K562 (cell line): ENCODE measurements around the gene SERGEF. TPM values are rescaled to one million over a fixed set of nuclear protein-coding genes. Genes with fewer than 3 reads are reported as not detected.

ENCODE experiments used
- ATAC-seq: fragments of 200-7000 bp; cut with Tn5 transposase; 3 replicates; pipeline ENCODE4 v1.9.1; 2020; ENCODE audit warnings: moderate library complexity
- BruUV-seq: library from RNA; stranded (reverse); fragments of 400-500 nt; replicated peaks from 2 replicates; lab custom pipeline; 2021; lab: Mats Ljungman, UMichigan
- CTCF ChIA-PET: fragments of 300-600 bp; formaldehyde crosslinking; extraction: SDS; loops from one replicate; lab custom pipeline; 2021; ENCODE audit warnings: low intra/inter-chr PET ratio; lab: Yijun Ruan, JAX
- POLR2A ChIA-PET: fragments of 300-600, 350-650 bp; sonication (Branson Sonifier 250); formaldehyde crosslinking; extraction: SDS; loops from one replicate; lab custom pipeline; 2021; ENCODE audit warnings: antibody characterized with exemption, inconsistent platforms; lab: Yijun Ruan, JAX
- DNase-seq, 4 experiments: peaks; one replicate each; pipeline versions ENCODE4 v3.0.0 to v3.0.0-alpha.2; 2011 to 2018; ENCODE audit warnings: low spot score in 3 of 4, mixed read lengths in 3 of 4; ENCODE audit errors: extremely low read depth in 1 of 4
- FAIRE-seq: peaks from 2 replicates; lab custom pipeline; 2011; peaks lifted over from hg19 to GRCh38; lab: Jason Lieb, UNC
- H2AFZ ChIP-seq: 2 replicates; pipeline ENCODE4 v1.6.0; 2011; ENCODE audit warnings: low read depth, low read length, control low read depth, inconsistent platforms
- H3K27ac ChIP-seq: fragments of 200-600 bp; 3 replicates; pipeline ENCODE4 v1.8.0; 2011; ENCODE audit warnings: low read depth, mild to moderate bottlenecking, control low read depth, inconsistent platforms, low read length, moderate library complexity, mixed read lengths; ENCODE audit errors: extremely low read depth
- H3K27me3 ChIP-seq, 2 experiments: fragments of 300-600 bp in 1 of 2; 2 replicates in 1 of 2; 3 replicates in 1 of 2; pipeline versions ENCODE4 v1.6.0 to v1.8.0; 2011; ENCODE audit warnings: inconsistent platforms in 2 of 2, low read length in 2 of 2, mild to moderate bottlenecking in 1 of 2, mixed read lengths in 1 of 2, moderate library complexity in 1 of 2; ENCODE audit not compliant: control insufficient read depth in 2 of 2, insufficient read depth in 2 of 2
- H3K36me3 ChIP-seq: fragments of 300-600 bp; 3 replicates; pipeline ENCODE4 v1.8.0; 2011; ENCODE audit warnings: mild to moderate bottlenecking, low read length, inconsistent platforms; ENCODE audit not compliant: control insufficient read depth, insufficient read depth
- H3K4me1 ChIP-seq, 2 experiments: fragments of 200-600 bp in 1 of 2; replicated peaks in 1 of 2; 2 replicates in 1 of 2; 3 replicates in 1 of 2; pipeline versions ENCODE4 v1.5.1 to v1.8.0; 2011; ENCODE audit warnings: inconsistent platforms in 2 of 2, low read length in 2 of 2, mild to moderate bottlenecking in 1 of 2, mixed read lengths in 1 of 2, moderate library complexity in 1 of 2; ENCODE audit not compliant: control insufficient read depth in 2 of 2, insufficient read depth in 2 of 2
- H3K4me2 ChIP-seq: 2 replicates; pipeline ENCODE4 v1.6.1; 2011; ENCODE audit warnings: low read length, control low read depth, inconsistent platforms, mixed read lengths; ENCODE audit not compliant: insufficient read depth
- H3K4me3 ChIP-seq: fragments of 200-600 bp; sonication (generic), shearing (Covaris generic); 2 replicates; pipeline ENCODE4 v1.5.1; 2016; ENCODE audit warnings: control low read depth, inconsistent platforms
- H3K79me2 ChIP-seq: fragments of 200-600 bp; 3 replicates; pipeline ENCODE4 v1.8.0; 2011; ENCODE audit warnings: low read length, inconsistent platforms; ENCODE audit not compliant: control insufficient read depth, insufficient read depth
- H3K9ac ChIP-seq, 2 experiments: 2 replicates each; pipeline versions ENCODE4 v1.6.0 to v1.6.1; 2011; ENCODE audit warnings: low read depth in 2 of 2, low read length in 2 of 2, control low read depth in 1 of 2, inconsistent platforms in 1 of 2, mild to moderate bottlenecking in 1 of 2, mixed read lengths in 1 of 2; ENCODE audit not compliant: insufficient read depth in 1 of 2
- H3K9me1 ChIP-seq: one replicate; pipeline ENCODE4 v1.6.0; 2011; ENCODE audit warnings: inconsistent platforms, mild to moderate bottlenecking, low read length, moderate library complexity; ENCODE audit not compliant: control insufficient read depth, insufficient read depth
- H3K9me3 ChIP-seq: replicated peaks from 2 replicates; pipeline ENCODE4 v1.5.1; 2011; ENCODE audit warnings: low read depth, low read length, inconsistent platforms; ENCODE audit not compliant: control insufficient read depth, insufficient read depth
- H4K20me1 ChIP-seq: replicated peaks from 2 replicates; pipeline ENCODE4 v1.6.1; 2011; ENCODE audit warnings: low read length, inconsistent platforms, mixed read lengths; ENCODE audit not compliant: control insufficient read depth, insufficient read depth
- KDM2B ChIP-seq: fragments of 250-450 bp; sonication (Bioruptor Pico); IDR thresholded peaks from 2 replicates; pipeline ENCODE4 v1.8.0; 2021; ENCODE audit warnings: mild to moderate bottlenecking, moderate library complexity
- PRMT5 ChIP-seq: sonication (generic); formaldehyde crosslinking; IDR thresholded peaks from 2 replicates; pipeline ENCODE4 v1.5.0; 2020; ENCODE audit warnings: missing genetic modification reagents
- SMARCE1 ChIP-seq: fragments of 450-650 bp; IDR thresholded peaks from 2 replicates; pipeline ENCODE4 v1.7.1; 2016; ENCODE audit warnings: mild to moderate bottlenecking
- SP1 ChIP-seq: sonication (generic); formaldehyde crosslinking; IDR thresholded peaks from 2 replicates; pipeline ENCODE4 v1.8.1; 2022; ENCODE audit warnings: mild to moderate bottlenecking, missing genetic modification reagents
- ZNF253 ChIP-seq: fragments of 250-450 bp; sonication (Bioruptor Pico); conservative IDR thresholded peaks from 2 replicates; pipeline ENCODE4 v1.6.1; 2021; ENCODE audit warnings: mild to moderate bottlenecking
- WGBS: fragments of 100-300 bp; shearing (Covaris generic); methylation state at CpG from one replicate; pipeline ENCODE4 v1.1.6; 2016; ENCODE audit warnings: low coverage, mixed read lengths; ENCODE audit not compliant: insufficient coverage; ENCODE audit errors: missing lambda C conversion rate; 5-methylcytosine and 5-hydroxymethylcytosine counted together
- in situ Hi-C: fragments of 300-500 bp; cut with MboI; formaldehyde crosslinking; loops from 4 replicates; pipeline ENCODE4 v1.15.0; 2018; ENCODE audit warnings: inconsistent platforms, mixed read lengths
- intact Hi-C: fragments of 100-400 bp; cut with micrococcal nuclease; formaldehyde crosslinking; loops from 2 replicates; pipeline ENCODE4 v1.14.2; 2022
- polyA plus RNA-seq, 8 experiments: library from polyadenylated mRNA; depleted of rRNA in 4 of 8; stranded (reverse) in 5 of 8; unstranded in 3 of 8; fragments of >200 nt; fragmentation: Nextera tagmentation in 2 of 8; fragmentation: Illumina TruSeq in 1 of 8; extraction: Ambion mirVana in 2 of 8; extraction: Trizol in 1 of 8; gene quantifications; 2 replicates each; pipeline versions ENCODE4 v1.2.1 to v1.2.3, GENCODE V29; 2011 to 2014; ENCODE audit warnings: inconsistent platforms in 1 of 8, missing spikeins in 1 of 8
- total RNA-seq, 7 experiments: library from RNA; depleted of rRNA in 6 of 7; stranded (reverse); fragments of >200 nt in 6 of 7; fragmentation: Illumina TruSeq in 2 of 7; extraction: Trizol in 2 of 7; gene quantifications; 2 replicates each; pipeline versions ENCODE4 v1.2.1 to v1.2.3, GENCODE V29; 2011 to 2021; ENCODE audit warnings: low replicate concordance in 1 of 7
- TF ChIP-seq, protein P1 (sequence below): fragments of 250-450 bp; sonication (Bioruptor Pico); IDR thresholded peaks from 2 replicates; pipeline ENCODE4 v1.4.0; 2020; ENCODE audit warnings: mild to moderate bottlenecking, moderate library complexity
- TF ChIP-seq, protein P2 (sequence below): fragments of 450-650 bp; IDR thresholded peaks from 2 replicates; pipeline ENCODE4 v1.6.1; 2016

Gene SERGEF
- total and polyA plus RNA-seq, 9 of the 15 experiments (the other 6 are each of a cell fraction or from before 2014, with no cell fraction given): 10.2 to 28.0 (median 19.9) TPM

DNA sequence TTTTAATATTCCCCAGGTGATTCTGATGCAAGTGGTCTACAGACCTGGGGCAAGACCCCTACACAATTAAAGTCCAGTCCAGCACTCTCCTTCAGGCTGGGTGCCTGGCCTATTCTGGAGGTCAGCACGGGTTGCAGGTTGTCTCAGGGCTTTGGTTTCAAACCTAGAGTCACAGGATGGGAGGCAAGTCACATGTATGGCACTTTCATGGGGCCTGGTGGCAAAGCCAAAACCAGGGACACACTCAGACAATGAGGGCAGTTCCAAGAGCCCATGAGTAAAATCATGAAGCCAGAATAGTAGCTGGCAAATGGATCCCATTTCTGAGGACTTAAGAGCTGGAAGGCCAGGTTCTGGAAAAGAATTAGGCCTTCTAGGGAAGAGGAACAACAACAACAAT, 181.6 kb downstream of the SERGEF start (continued):
- TF ChIP-seq ZNF253 (CRISPR knock-in tag): no peak

DNA sequence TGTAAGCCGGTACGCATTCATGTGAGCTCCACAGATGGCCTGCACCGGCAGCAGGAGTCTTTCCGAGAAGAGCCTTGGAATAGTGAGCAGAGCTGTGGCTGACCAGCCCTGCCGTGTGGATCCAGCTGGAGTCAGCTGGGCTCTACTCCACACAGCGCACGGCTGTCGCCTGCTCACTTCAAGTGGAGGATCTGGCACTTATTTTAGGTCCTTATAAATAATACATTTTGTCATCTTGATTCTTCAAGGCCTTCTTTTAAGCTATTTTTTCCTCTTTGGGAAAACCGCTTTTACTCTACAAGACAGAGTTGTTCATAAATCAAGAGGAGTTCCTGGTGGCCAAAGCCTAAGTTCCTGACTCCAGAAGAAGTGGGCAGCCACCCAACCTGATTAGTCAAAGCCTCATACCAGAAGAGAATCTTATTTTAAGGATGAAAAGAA, 184.5 kb downstream of the SERGEF start:
- H3K4me1 ChIP-seq: 0 out of 5 replicates have a peak, but pooled peaks cover 0 to 4% of the 10 kb centered on the region in 2 experiments
- ATAC-seq: no peak
- POLR2A ChIA-PET: interaction anchor here (0.6 to 1.3 kb wide), 4 partner anchors 8 to 14 kb away, joined by 3 to 5 read pairs (median 4); no protein-coding TSS in a partner anchor
- no peak overlapping the region for H3K4me2 ChIP-seq
- TF ChIP-seq SP1 (CRISPR knock-in tag): no peak
- no peak for TF ChIP-seq SMARCE1
- TF ChIP-seq, protein P1, sequence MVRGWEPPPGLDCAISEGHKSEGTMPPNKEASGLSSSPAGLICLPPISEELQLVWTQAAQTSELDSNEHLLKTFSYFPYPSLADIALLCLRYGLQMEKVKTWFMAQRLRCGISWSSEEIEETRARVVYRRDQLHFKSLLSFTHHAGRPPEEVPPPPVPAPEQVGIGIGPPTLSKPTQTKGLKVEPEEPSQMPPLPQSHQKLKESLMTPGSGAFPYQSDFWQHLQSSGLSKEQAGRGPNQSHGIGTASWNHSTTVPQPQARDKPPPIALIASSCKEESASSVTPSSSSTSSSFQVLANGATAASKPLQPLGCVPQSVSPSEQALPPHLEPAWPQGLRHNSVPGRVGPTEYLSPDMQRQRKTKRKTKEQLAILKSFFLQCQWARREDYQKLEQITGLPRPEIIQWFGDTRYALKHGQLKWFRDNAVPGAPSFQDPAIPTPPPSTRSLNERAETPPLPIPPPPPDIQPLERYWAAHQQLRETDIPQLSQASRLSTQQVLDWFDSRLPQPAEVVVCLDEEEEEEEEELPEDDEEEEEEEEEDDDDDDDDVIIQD (CRISPR knock-in tag): no peak
- no peak for TF ChIP-seq KDM2B (CRISPR knock-in tag)
- TF ChIP-seq, protein P2, sequence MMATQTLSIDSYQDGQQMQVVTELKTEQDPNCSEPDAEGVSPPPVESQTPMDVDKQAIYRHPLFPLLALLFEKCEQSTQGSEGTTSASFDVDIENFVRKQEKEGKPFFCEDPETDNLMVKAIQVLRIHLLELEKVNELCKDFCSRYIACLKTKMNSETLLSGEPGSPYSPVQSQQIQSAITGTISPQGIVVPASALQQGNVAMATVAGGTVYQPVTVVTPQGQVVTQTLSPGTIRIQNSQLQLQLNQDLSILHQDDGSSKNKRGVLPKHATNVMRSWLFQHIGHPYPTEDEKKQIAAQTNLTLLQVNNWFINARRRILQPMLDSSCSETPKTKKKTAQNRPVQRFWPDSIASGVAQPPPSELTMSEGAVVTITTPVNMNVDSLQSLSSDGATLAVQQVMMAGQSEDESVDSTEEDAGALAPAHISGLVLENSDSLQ: no peak
- no peak for TF ChIP-seq PRMT5 (CRISPR knock-in tag)
- TF ChIP-seq, all 486 proteins: peak for 0
- Histone ChIP-seq H3K9ac (no peak overlapping the region), H3K36me3 (no peaks in the 10 kb centered on the region), H3K79me2 (no peaks in the 10 kb centered on the region), H3K27ac (no peak overlapping the region), H3K9me3 (no peaks in the 10 kb centered on the region), H3K27me3 (peaks cover 3 to 5% of the 10 kb centered on the region in 2 experiments; a peak in 1 of 5 replicates), H2AFZ (no peak overlapping the region), H4K20me1 (no peaks in the 10 kb centered on the region; the same call in 1 of the 2 replicates), H3K9me1 (no peaks in the 10 kb centered on the region), H3K4me3 (no peak overlapping the region)
- BruUV-seq: no TSS peak
- CTCF ChIA-PET: no interaction called here
- no peak for DNase-seq
- WGBS: 44% methylated on average over 9 of the region's 9 CpGs
- intact Hi-C loops (no loop called here), in situ Hi-C loops (no loop called here)
- FAIRE-seq: no peak
